OCI-LY1 (cell line): ENCODE measurements around the gene SSH2.

Experiments
- H2AFZ ChIP-seq: fragments of 200-600 bp; sonication (generic), shearing (Covaris generic); 2 replicates; pipeline ENCODE4 v1.6.0; 2014; ENCODE audit warnings: antibody characterized with exemption, mild to moderate bottlenecking, low read length
- H3F3A ChIP-seq: fragments of 200-600 bp; sonication (generic), shearing (Covaris generic); 2 replicates; pipeline ENCODE4 v1.6.0; 2014; ENCODE audit warnings: mild to moderate bottlenecking, antibody characterized with exemption, low read length, moderate library complexity; ENCODE audit not compliant: insufficient read depth
- H3K27ac ChIP-seq: fragments of 200-600 bp; sonication (generic); 2 replicates; pipeline ENCODE4 v1.5.1; 2014; ENCODE audit warnings: low read length, mixed run types, mild to moderate bottlenecking, low read depth; ENCODE audit not compliant: poor library complexity, severe bottlenecking
- H3K27me3 ChIP-seq: fragments of 200-600 bp; sonication (generic); 2 replicates; pipeline ENCODE4 v1.6.0; 2014; ENCODE audit warnings: antibody characterized with exemption, mild to moderate bottlenecking, low read length, moderate library complexity; ENCODE audit not compliant: insufficient read depth
- H3K36me3 ChIP-seq: fragments of 200-600 bp; sonication (generic); 2 replicates; pipeline ENCODE4 v1.6.1; 2014; ENCODE audit warnings: mild to moderate bottlenecking, antibody characterized with exemption, low read length, moderate library complexity, mixed read lengths; ENCODE audit not compliant: insufficient read depth
- H3K4me1 ChIP-seq: fragments of 200-600 bp; sonication (generic); 2 replicates; pipeline ENCODE4 v1.5.1; 2014; ENCODE audit warnings: mild to moderate bottlenecking, low read length, moderate library complexity; ENCODE audit not compliant: insufficient read depth, severe bottlenecking
- H3K4me2 ChIP-seq: fragments of 200-600 bp; sonication (generic), shearing (Covaris generic); 2 replicates; pipeline ENCODE4 v1.6.1; 2014; ENCODE audit warnings: low read length
- H3K4me3 ChIP-seq: fragments of 200-600 bp; sonication (generic); 2 replicates; pipeline ENCODE4 v1.5.1; 2014; ENCODE audit warnings: low read length, low read depth, mild to moderate bottlenecking, mixed read lengths; ENCODE audit not compliant: poor library complexity, severe bottlenecking
- H3K79me2 ChIP-seq: fragments of 200-600 bp; shearing (Covaris generic); 2 replicates; pipeline ENCODE4 v1.6.1; 2016; ENCODE audit warnings: mixed run types, low read length, mixed read lengths; ENCODE audit not compliant: insufficient read depth
- H3K9ac ChIP-seq: fragments of 200-600 bp; sonication (generic), shearing (Covaris generic); 2 replicates; pipeline ENCODE4 v1.6.1; 2014; ENCODE audit warnings: mild to moderate bottlenecking, low read length, mixed read lengths
- H3K9me2 ChIP-seq: fragments of 200-600 bp; sonication (generic), shearing (Covaris generic); 2 replicates; pipeline ENCODE4 v1.6.1; 2014; ENCODE audit warnings: low read depth, mild to moderate bottlenecking, low read length, mixed read lengths
- H3K9me3 ChIP-seq: fragments of 200-600 bp; shearing (Covaris generic); 2 replicates; pipeline ENCODE4 v1.6.1; 2014; ENCODE audit warnings: low read length, mixed read lengths
- H4K20me1 ChIP-seq: fragments of 200-600 bp; sonication (generic), shearing (Covaris generic); 2 replicates; pipeline ENCODE4 v1.6.0; 2016; ENCODE audit warnings: mild to moderate bottlenecking, low read length; ENCODE audit not compliant: insufficient read depth
- CTCF ChIP-seq: fragments of 200-600 bp; sonication (generic), shearing (Covaris generic); IDR thresholded peaks from 2 replicates; pipeline ENCODE4 v1.5.1; 2017; ENCODE audit warnings: mild to moderate bottlenecking, antibody characterized with exemption, low read length, moderate library complexity, mixed read lengths
- EZH2 ChIP-seq: fragments of 200-600 bp; sonication (generic), shearing (Covaris generic); IDR thresholded peaks from 2 replicates; pipeline ENCODE4 v1.8.0; 2017; ENCODE audit warnings: borderline replicate concordance, mixed run types, mild to moderate bottlenecking, antibody characterized with exemption, low read length, moderate library complexity, mixed read lengths

Gene SSH2

GRCh38 chr17:29686993-29687590, 242.9 kb downstream of the SSH2 start:
- no peak overlapping the region for H3K27ac ChIP-seq
- TF ChIP-seq EZH2 (no peak), CTCF (no peak)
- no peak overlapping the region for H3K4me3 ChIP-seq
- H3K27me3 ChIP-seq = no peaks in the 10 kb centered on the region
- no peaks in the 10 kb centered on the region for H3K9me3 ChIP-seq
- no peaks in the 10 kb centered on the region for H3K79me2 ChIP-seq
- H4K20me1 ChIP-seq = no peaks in the 10 kb centered on the region
- H3K36me3 ChIP-seq = peaks cover 42% of the 10 kb centered on the region; the same call in 1 of the 2 replicates
- no peak overlapping the region for H3K4me2 ChIP-seq
- no peak overlapping the region for H2AFZ ChIP-seq
- peaks cover 23% of the 10 kb centered on the region for H3K4me1 ChIP-seq
- no peak overlapping the region for H3K9ac ChIP-seq
- no peaks in the 10 kb centered on the region for H3K9me2 ChIP-seq
- H3F3A ChIP-seq = no peaks in the 10 kb centered on the region

- Histone ChIP-seq H3K9ac (no peak overlapping the region), H2AFZ (no peak overlapping the region), H3K36me3 (peaks cover 52% of the 10 kb centered on the region; the same call in 1 of the 2 replicates), H3F3A (no peaks in the 10 kb centered on the region), H3K9me3 (no peaks in the 10 kb centered on the region), H3K27ac (peak overlapping the region; percentile 57), H3K4me3 (no peak overlapping the region), H3K27me3 (no peaks in the 10 kb centered on the region), H4K20me1 (no peaks in the 10 kb centered on the region), H3K4me1 (peaks cover 25% of the 10 kb centered on the region), H3K79me2 (no peaks in the 10 kb centered on the region), H3K9me2 (no peaks in the 10 kb centered on the region), H3K4me2 (no peak overlapping the region)
- no peak for TF ChIP-seq EZH2
- no peak for TF ChIP-seq CTCF
Observed at GRCh38 chr17:29683481-29683880, 246.5 kb downstream of the SSH2 start.

GRCh38 chr17:29682987-29683386, 247.0 kb downstream of the SSH2 start:
- Histone ChIP-seq H2AFZ (no peak overlapping the region), H3F3A (no peaks in the 10 kb centered on the region), H4K20me1 (no peaks in the 10 kb centered on the region), H3K79me2 (no peaks in the 10 kb centered on the region), H3K36me3 (peaks cover 51% of the 10 kb centered on the region; the same call in 1 of the 2 replicates), H3K9ac (no peak overlapping the region), H3K9me2 (no peaks in the 10 kb centered on the region), H3K4me3 (no peak overlapping the region), H3K4me2 (no peak overlapping the region), H3K4me1 (peaks cover 25% of the 10 kb centered on the region), H3K9me3 (no peaks in the 10 kb centered on the region), H3K27ac (peak overlapping the region; percentile 57), H3K27me3 (no peaks in the 10 kb centered on the region)
- TF ChIP-seq EZH2 (no peak), CTCF (no peak)
